GM12878 (cell line): ENCODE measurements around the gene CDYL. TPM values are rescaled to one million over a fixed set of nuclear protein-coding genes. Genes with fewer than 3 reads are reported as not detected.

Experiments used
- ATAC-seq: fragments of 200-7000 bp; cut with Tn5 transposase; 3 replicates; pipeline ENCODE4 v1.9.1; 2020; ENCODE audit warnings: mild to moderate bottlenecking, moderate library complexity
- BruUV-seq: library from RNA; stranded (reverse); fragments of 400-500 nt; replicated peaks from 2 replicates; lab custom pipeline; 2021; lab: Mats Ljungman, UMichigan
- CTCF ChIA-PET: fragments of 300-600 bp; sonication (Branson Sonifier 250); formaldehyde crosslinking; extraction: SDS; loops from one replicate; lab custom pipeline; 2021; ENCODE audit warnings: inconsistent platforms; lab: Yijun Ruan, JAX
- POLR2A ChIA-PET: fragments of 350-600 bp; formaldehyde crosslinking; extraction: SDS; loops from one replicate; lab custom pipeline; 2021; ENCODE audit warnings: inconsistent platforms; lab: Charles Lee
- RAD21 ChIA-PET: fragments of 300-600 bp; sonication (Branson Sonifier 250); formaldehyde crosslinking; loops from one replicate; lab custom pipeline; 2023; ENCODE audit warnings: antibody characterized with exemption; ENCODE audit not compliant: unreplicated experiment; lab: Charles Lee
- SMC1A ChIA-PET: fragments of 300-600 bp; sonication (Branson Sonifier 250); formaldehyde crosslinking; loops from one replicate; lab custom pipeline; 2023; ENCODE audit not compliant: unreplicated experiment, uncharacterized antibody; lab: Charles Lee
- DNase-seq: peaks from one replicate; pipeline ENCODE4 v3.0.0-alpha.2; 2011; ENCODE audit warnings: low read depth, low spot score
- FAIRE-seq: peaks from 3 replicates; lab custom pipeline; 2011; peaks lifted over from hg19 to GRCh38; lab: Jason Lieb, UNC
- H2AFZ ChIP-seq: 2 replicates; pipeline ENCODE4 v1.6.0; 2011; ENCODE audit warnings: low read depth, low read length, control low read depth; ENCODE audit not compliant: control insufficient read depth
- H3K27ac ChIP-seq: 2 replicates; pipeline ENCODE4 v1.5.1; 2011; ENCODE audit warnings: control low read depth; ENCODE audit not compliant: control insufficient read depth, insufficient read depth
- H3K27me3 ChIP-seq, 2 experiments: replicated peaks in 1 of 2; 2 replicates each; pipeline versions ENCODE4 v1.6.0 to v1.6.1; 2011; ENCODE audit warnings: low read length in 1 of 2; ENCODE audit not compliant: control insufficient read depth in 2 of 2, insufficient read depth in 2 of 2
- H3K36me3 ChIP-seq, 2 experiments: 2 replicates each; pipeline ENCODE4 v1.5.1; 2011; ENCODE audit warnings: low read length in 1 of 2; ENCODE audit not compliant: control insufficient read depth in 2 of 2, insufficient read depth in 2 of 2
- H3K4me1 ChIP-seq: 2 replicates; pipeline ENCODE4 v1.6.1; 2011; ENCODE audit warnings: mild to moderate bottlenecking, low read length, moderate library complexity, mixed read lengths; ENCODE audit not compliant: control insufficient read depth, insufficient read depth
- H3K4me2 ChIP-seq: 2 replicates; pipeline ENCODE4 v1.6.0; 2011; ENCODE audit warnings: control low read depth; ENCODE audit not compliant: control insufficient read depth, insufficient read depth
- H3K4me3 ChIP-seq: fragments of 200-600 bp; sonication (generic); 2 replicates; pipeline ENCODE4 v1.5.1; 2016
- H3K79me2 ChIP-seq: 2 replicates; pipeline ENCODE4 v1.6.0; 2011; ENCODE audit warnings: low read length; ENCODE audit not compliant: control insufficient read depth, insufficient read depth
- H3K9ac ChIP-seq: 2 replicates; pipeline ENCODE4 v1.8.0; 2011; ENCODE audit warnings: low read length, control low read depth, mixed read lengths; ENCODE audit not compliant: control insufficient read depth, insufficient read depth
- H3K9me3 ChIP-seq: replicated peaks from 3 replicates; pipeline ENCODE4 v1.5.1; 2011; ENCODE audit warnings: mild to moderate bottlenecking, low read length; ENCODE audit not compliant: control insufficient read depth, insufficient read depth
- H4K20me1 ChIP-seq: 2 replicates; pipeline ENCODE4 v1.6.0; 2011; ENCODE audit not compliant: control insufficient read depth, insufficient read depth
- BCL11A ChIP-seq: IDR thresholded peaks from 2 replicates; pipeline ENCODE4 v1.6.1; 2011; ENCODE audit warnings: low read depth, low read length
- CBX3 ChIP-seq: fragments of 200-600 bp; sonication (generic); IDR thresholded peaks from 2 replicates; pipeline ENCODE4 v1.6.1; 2016; ENCODE audit warnings: low read depth, borderline replicate concordance
- CHD1 ChIP-seq: IDR thresholded peaks from 2 replicates; pipeline ENCODE4 v1.6.1; 2012; ENCODE audit warnings: low read depth, low read length, improper control_type of control experiment
- EGR1 ChIP-seq, 2 experiments: IDR thresholded peaks; 1 replicate in 1 of 2; 2 replicates in 1 of 2; pipeline ENCODE4 v1.6.1; 2011 to 2012; ENCODE audit warnings: low read depth in 2 of 2, low read length in 2 of 2, borderline replicate concordance in 1 of 2, mild to moderate bottlenecking in 1 of 2, moderate library complexity in 1 of 2
- EZH2 ChIP-seq: IDR thresholded peaks from 2 replicates; pipeline ENCODE4 v1.6.1; 2012; ENCODE audit warnings: low read depth, mild to moderate bottlenecking, control low read depth, inconsistent platforms, low read length, borderline replicate concordance; ENCODE audit not compliant: control insufficient read depth
- GABPA ChIP-seq: IDR thresholded peaks from 2 replicates; pipeline ENCODE4 v1.6.1; 2014; ENCODE audit warnings: antibody characterized with exemption, low read depth, mild to moderate bottlenecking, inconsistent platforms
- MEF2B ChIP-seq: fragments of 450-650 bp; IDR thresholded peaks from 2 replicates; pipeline ENCODE4 v1.6.1; 2018; ENCODE audit warnings: mild to moderate bottlenecking, moderate library complexity; ENCODE audit not compliant: partially characterized antibody, poor library complexity, severe bottlenecking
- NBN ChIP-seq: fragments of 450-650 bp; IDR thresholded peaks from 2 replicates; pipeline ENCODE4 v1.6.1; 2016
- NFYB ChIP-seq: IDR thresholded peaks from 2 replicates; pipeline ENCODE4 v1.6.1; 2011; ENCODE audit warnings: low read depth, mild to moderate bottlenecking, low read length, improper control_type of control experiment, moderate library complexity; ENCODE audit not compliant: insufficient read depth
- NR2C2 ChIP-seq: IDR thresholded peaks from 2 replicates; pipeline ENCODE4 v1.6.1; 2011; ENCODE audit warnings: borderline replicate concordance, low read depth; ENCODE audit not compliant: control insufficient read depth, insufficient read length
- RAD21 ChIP-seq: IDR thresholded peaks from 2 replicates; pipeline ENCODE4 v1.6.1; 2011; ENCODE audit warnings: mild to moderate bottlenecking, low read depth, low read length, moderate library complexity; ENCODE audit not compliant: insufficient read depth
- SUZ12 ChIP-seq: fragments of 200-600 bp; sonication (generic); IDR thresholded peaks from one replicate; pipeline ENCODE4 v1.6.1; 2018; ENCODE audit warnings: antibody characterized with exemption, mild to moderate bottlenecking; ENCODE audit not compliant: unreplicated experiment
- WGBS: methylation state at CpG from one replicate; pipeline ENCODE4 v1.1.6; 2016; ENCODE audit warnings: low lambda C conversion rate; ENCODE audit not compliant: insufficient replicate concordance, insufficient coverage; ENCODE audit errors: missing lambda C conversion rate; 5-methylcytosine and 5-hydroxymethylcytosine counted together
- in situ Hi-C: fragments of 300-500 bp; cut with MboI; formaldehyde crosslinking; loops from 9 replicates; pipeline ENCODE4 v1.14.3; 2018; ENCODE audit warnings: mixed read lengths
- intact Hi-C: fragments of 100-400 bp; cut with micrococcal nuclease; formaldehyde crosslinking; loops from one replicate; pipeline ENCODE4 v1.14.2; 2022; ENCODE audit not compliant: unreplicated experiment
- polyA plus RNA-seq, 11 experiments: library from polyadenylated mRNA; depleted of rRNA in 4 of 11; unstranded in 6 of 11; stranded (reverse) in 5 of 11; fragments of >200 nt; fragmentation: Nextera tagmentation in 4 of 11; fragmentation: Illumina TruSeq in 1 of 11; extraction: Ambion mirVana in 4 of 11; extraction: Trizol in 1 of 11; gene quantifications; 1 replicate in 1 of 11; 2 replicates in 10 of 11; pipeline versions ENCODE4 v1.2.1 to v1.2.3, GENCODE V29; 2011 to 2016; ENCODE audit warnings: inconsistent platforms in 2 of 11, missing spikeins in 2 of 11, low read depth in 1 of 11
- total RNA-seq, 4 experiments: library from RNA; depleted of rRNA in 3 of 4; stranded (reverse); fragments of >200 nt in 3 of 4; fragmentation: Illumina TruSeq in 1 of 4; extraction: Trizol in 1 of 4; gene quantifications; 2 replicates each; pipeline versions ENCODE4 v1.2.1 to v1.2.3, GENCODE V29; 2013 to 2021
- TF ChIP-seq, protein P1 (sequence below): fragments of 450-650 bp; IDR thresholded peaks from 2 replicates; pipeline ENCODE4 v1.6.1; 2017; ENCODE audit warnings: mild to moderate bottlenecking, moderate library complexity

The CDYL gene
- total and polyA plus RNA-seq, 10 of the 15 experiments (the other 5 are each of a cell fraction or from before 2014, with no cell fraction given), result 9.3 to 61.2 (median 28.5) TPM

GRCh38 chr6:4781967-4782575, 5.9 kb downstream of the CDYL start:
- ChIA-PET RAD21 (interaction anchor here (1.1 to 11.3 kb wide), 5 partner anchors 8 to 104 kb away, joined by 3 to 203 read pairs (median 4); no protein-coding TSS in a partner anchor), SMC1A (interaction anchor here (1.1 to 12.1 kb wide), 11 partner anchors 8 to 159 kb away, joined by 3 to 237 read pairs (median 9); no protein-coding TSS in a partner anchor), CTCF (interaction anchor here (1.0 to 3.5 kb wide), 12 partner anchors 8 to 92 kb away, joined by 3 to 27 read pairs (median 4); no protein-coding TSS in a partner anchor), POLR2A (interaction anchor here (1.1 to 8.4 kb wide), 4 partner anchors 8 to 146 kb away, joined by 4 to 65 read pairs (median 15); no protein-coding TSS in a partner anchor)
- Histone ChIP-seq H3K9me3 (peaks cover 3% of the 10 kb centered on the region; the same call in 1 of the 3 replicates), H3K27me3 (no peaks in the 10 kb centered on the region), H3K4me3 (peak overlapping the region; percentile 61), H3K4me1 (peaks cover 26% of the 10 kb centered on the region), H4K20me1 (0 out of 2 replicates have a peak, but pooled peaks cover 3% of the 10 kb centered on the region), H3K9ac (peak overlapping the region; percentile 3; the same call in 1 of the 2 replicates), H3K79me2 (peaks cover 98% of the 10 kb centered on the region), H3K27ac (peak overlapping the region; percentile 66), H3K4me2 (peak overlapping the region; percentile 89), H2AFZ (no peak overlapping the region), H3K36me3 (no peaks in the 10 kb centered on the region; a peak in 1 of 4 replicates)
- BruUV-seq, result TSS peak; percentile 0
- no peak for FAIRE-seq
- in situ Hi-C loops (no loop called here), intact Hi-C loops (loop anchor here (2.0 to 10.0 kb wide), 3 partner anchors 19 to 757 kb away; a partner anchor contains a TSS)
- no peak for DNase-seq
- TF ChIP-seq EGR1 (IDR thresholded peaks at IDR 0.05; ENCODE audit: borderline replicate concordance in 1 of 2, low read depth in 2 of 2, low read length in 2 of 2), result no peak; a peak in 1 of 3 replicates
- TF ChIP-seq MEF2B, result no peak
- TF ChIP-seq BCL11A, result no peak
- TF ChIP-seq GABPA, result no peak
- TF ChIP-seq RAD21, result no peak
- TF ChIP-seq SUZ12, result no peak
- TF ChIP-seq, protein P1, sequence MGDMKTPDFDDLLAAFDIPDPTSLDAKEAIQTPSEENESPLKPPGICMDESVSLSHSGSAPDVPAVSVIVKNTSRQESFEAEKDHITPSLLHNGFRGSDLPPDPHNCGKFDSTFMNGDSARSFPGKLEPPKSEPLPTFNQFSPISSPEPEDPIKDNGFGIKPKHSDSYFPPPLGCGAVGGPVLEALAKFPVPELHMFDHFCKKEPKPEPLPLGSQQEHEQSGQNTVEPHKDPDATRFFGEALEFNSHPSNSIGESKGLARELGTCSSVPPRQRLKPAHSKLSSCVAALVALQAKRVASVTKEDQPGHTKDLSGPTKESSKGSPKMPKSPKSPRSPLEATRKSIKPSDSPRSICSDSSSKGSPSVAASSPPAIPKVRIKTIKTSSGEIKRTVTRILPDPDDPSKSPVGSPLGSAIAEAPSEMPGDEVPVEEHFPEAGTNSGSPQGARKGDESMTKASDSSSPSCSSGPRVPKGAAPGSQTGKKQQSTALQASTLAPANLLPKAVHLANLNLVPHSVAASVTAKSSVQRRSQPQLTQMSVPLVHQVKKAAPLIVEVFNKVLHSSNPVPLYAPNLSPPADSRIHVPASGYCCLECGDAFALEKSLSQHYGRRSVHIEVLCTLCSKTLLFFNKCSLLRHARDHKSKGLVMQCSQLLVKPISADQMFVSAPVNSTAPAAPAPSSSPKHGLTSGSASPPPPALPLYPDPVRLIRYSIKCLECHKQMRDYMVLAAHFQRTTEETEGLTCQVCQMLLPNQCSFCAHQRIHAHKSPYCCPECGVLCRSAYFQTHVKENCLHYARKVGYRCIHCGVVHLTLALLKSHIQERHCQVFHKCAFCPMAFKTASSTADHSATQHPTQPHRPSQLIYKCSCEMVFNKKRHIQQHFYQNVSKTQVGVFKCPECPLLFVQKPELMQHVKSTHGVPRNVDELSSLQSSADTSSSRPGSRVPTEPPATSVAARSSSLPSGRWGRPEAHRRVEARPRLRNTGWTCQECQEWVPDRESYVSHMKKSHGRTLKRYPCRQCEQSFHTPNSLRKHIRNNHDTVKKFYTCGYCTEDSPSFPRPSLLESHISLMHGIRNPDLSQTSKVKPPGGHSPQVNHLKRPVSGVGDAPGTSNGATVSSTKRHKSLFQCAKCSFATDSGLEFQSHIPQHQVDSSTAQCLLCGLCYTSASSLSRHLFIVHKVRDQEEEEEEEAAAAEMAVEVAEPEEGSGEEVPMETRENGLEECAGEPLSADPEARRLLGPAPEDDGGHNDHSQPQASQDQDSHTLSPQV, result no peak
- TF ChIP-seq CHD1, result no peak
- no peak for TF ChIP-seq CBX3
- no peak for TF ChIP-seq NFYB
- no peak for TF ChIP-seq NBN
- no peak for TF ChIP-seq EZH2
- TF ChIP-seq NR2C2, result no peak
- ATAC-seq, result peak; percentile 26
- 38% methylated on average over 9 of the region's 9 CpGs for WGBS
